GM19455 (cell line): ENCODE results near the gene KCNK5.

Experiments used
- ATAC-seq: cut with Tn5 transposase; IDR thresholded peaks from one replicate; pipeline ENCODE4 v1.9.1; 2021; ENCODE audit not compliant: unreplicated experiment

KCNK5 gene

GRCh38 chr6:39243809-39244208 lies 14.5 kb upstream of the KCNK5 start:
- no peak for ATAC-seq

DNA sequence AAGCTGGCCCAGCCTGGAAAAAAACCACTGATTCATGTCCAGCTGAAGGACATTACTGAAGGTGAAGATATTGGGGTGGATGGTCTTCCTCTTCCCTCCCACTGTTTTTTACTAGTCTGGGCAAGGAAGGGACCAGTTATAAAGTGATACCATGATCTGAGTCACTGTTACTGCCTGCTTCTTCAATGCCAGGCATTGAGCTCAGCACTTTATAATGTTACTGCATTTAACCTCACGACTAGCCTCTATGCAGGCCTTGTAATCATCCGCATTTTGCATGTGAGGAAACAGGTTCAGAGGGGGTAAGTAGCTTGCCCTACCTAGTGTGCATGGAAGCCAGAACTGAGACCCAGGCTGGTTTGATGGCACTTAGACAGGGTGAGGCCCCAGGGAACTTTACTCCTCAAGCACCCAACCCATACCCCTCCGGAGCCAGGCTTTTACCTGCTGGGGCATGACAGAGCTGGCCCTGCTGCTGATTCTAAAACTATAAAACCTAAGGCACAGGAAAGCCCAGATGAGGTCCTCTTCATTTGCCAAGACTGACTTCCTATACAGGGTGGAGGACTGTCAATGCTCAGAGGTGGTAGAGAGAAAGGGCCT lies 11.0 kb upstream of the KCNK5 start:
- no peak for ATAC-seq

DNA sequence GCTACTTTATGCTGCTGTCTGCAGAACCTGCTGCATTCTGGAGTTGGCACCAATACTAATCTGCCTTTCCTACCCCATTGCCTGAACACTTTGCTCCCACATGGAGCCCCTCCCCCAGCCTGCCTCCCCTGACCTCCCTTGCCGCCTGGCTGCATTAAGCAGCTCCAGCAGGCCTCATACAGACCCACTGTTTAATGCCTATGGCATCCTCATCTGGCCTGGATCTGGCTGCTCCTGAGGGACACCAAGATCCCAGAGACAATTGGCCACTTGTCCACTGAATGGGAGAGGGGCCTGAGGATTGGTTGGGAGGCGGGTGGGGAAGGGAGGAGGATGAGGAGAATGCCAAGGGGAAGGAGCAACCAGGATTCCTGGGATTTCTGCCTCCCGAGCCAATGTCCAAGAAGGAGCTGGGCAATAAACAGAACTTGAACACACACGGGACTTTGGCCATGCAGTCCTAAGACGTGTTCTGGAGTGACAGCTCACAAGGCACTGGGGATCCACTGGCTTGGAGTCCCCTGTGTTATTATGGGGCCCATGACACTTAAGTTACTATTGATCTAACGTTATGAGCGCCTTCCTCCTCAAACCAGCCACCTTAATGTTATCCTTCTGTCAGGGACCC lies 10.4 kb upstream of the KCNK5 start:
- no peak for ATAC-seq

- ATAC-seq, result no peak
Measured at GRCh38 chr6:39236742-39237141, 7.5 kb upstream of the KCNK5 start.

GRCh38 chr6:39233333-39233732 lies 4.1 kb upstream of the KCNK5 start:
- ATAC-seq, result no peak

DNA sequence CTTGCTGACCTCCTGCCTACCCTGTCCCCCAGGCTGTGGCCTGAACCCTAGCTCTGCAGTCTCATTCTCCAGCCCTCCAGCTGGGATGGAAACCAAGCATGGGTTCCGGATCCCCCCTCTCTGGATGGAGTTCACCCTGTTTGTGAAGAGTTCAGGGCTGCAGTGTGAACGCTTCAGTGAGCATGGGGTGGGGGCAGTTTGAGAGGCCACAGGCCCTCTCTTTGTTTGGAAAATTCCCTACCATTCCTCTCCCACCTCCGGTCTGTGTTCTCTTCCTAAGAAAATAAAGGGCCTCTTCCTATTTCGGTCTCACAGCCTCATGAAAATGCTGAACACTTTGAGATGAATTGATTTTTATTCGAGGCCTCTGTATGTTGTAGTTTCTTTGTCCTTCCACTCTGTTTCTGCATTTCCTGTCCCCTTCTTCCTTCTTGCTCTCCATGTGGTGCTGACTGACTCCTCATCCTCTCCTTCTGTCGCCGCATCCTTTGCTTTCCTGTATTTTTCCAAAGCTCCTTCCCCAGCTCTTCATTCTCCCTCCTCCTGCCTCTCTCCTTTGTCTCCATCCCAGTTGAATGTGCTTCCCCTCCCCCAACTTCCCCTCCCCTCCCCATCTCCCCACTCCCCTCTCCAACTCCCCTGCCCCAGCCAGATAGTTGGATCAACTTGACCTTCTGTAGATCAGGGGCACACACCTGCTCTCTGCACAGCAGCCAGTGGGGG lies 2.4 kb upstream of the KCNK5 start:
- ATAC-seq, result no peak

- ATAC-seq, result no peak
Measured at GRCh38 chr6:39230654-39231035, 1.4 kb upstream of the KCNK5 start.

DNA sequence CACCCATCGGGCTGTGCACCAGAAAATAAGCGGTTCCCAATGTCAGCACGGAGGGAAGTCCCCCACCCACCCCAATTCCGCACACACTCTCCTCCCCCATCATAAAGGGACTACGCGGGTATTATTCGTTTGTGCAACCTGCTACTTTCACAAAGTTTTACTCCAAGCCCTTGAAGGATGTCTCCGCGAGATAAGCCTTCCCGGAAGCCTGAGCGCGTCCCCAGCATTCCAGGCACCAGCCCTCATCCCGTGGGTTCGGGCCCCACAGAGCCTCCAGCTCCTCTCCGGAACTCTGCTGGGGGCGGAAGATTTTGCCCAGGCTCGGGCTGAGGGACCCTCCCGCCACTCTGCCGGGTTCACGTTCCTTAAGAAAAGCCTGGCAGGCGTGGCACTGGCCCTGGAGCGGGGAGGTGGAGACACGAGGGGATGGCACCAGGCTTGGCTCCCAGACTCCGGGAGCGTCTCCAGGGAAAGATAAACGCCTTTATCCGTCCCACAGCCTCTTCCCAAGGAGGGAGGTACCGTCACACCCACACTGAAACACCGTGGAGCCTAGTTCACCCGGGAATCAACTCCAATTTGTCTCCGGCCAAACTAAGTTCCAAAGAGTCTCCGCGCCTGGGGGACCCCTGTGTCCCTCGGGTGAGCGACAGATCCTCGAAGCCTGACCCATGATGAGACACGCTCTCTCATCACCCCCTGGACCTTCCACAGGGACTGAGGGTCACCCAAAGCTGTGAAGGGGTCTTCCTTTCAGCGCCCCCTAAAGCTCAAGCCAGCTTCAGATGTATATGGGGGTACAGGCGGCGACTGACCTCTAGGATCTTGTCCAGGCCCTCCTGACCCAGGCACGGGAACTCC lies 934 bp downstream of the KCNK5 start:
- ATAC-seq, result no peak

GRCh38 chr6:39227476-39227875 lies 1.8 kb downstream of the KCNK5 start:
- ATAC-seq, result no peak

DNA sequence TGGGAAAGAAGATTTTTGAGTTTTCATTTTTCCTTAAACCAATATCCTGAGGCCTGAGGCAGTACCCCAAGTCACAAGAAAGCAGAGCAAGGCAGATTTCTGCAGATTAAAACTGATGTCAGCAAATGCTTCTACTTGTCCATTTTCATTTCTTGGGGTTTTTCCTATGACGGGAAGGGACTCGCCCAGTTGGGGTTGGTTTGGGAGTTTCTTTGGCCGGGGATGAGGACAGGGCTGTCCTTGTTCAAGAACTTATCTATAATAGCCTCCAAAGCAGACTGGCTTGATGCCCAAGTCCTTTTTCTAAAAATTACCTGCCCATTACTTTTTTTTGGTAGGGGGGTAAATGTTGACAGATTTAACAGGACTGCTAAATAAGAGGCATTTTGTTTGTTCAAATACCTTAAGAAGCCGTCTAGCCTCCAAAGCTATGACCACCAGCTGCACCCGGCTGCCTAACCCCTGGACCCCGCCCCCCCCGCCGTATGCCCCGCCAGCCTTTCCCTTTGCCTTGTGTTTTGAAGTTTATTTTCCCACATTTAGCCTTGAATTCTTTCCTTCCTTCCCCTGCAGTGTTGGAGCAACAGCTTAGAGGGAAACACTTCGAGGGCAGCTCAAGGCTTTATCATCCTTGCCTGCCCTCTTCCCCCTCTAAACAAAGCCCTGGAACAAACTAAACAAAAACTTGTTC lies 2.5 kb downstream of the KCNK5 start:
- no peak for ATAC-seq

DNA sequence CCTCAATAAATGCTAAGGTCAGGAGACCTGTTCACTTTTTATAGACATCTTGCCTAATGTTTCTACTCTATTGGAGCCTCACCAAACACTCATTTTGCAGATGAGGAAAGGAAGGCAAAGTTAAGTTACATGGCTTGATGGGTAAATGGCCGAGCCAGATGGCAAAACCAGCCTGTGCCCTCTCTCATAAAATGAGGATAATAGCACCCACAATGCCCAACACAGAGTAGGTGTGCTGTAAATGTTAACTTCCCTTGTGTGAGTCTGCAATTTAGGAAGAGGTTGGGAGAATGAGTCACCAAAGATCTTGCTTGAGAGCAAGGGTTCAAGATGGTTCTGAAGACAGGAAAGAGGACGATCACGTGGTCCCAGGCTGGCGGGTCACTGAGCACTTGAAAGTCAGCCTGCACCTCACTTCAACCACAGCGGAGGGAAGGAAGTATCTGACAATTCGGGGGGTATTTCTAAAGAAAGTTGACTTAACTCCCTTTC lies 3.3 kb downstream of the KCNK5 start:
- no peak for ATAC-seq

GRCh38 chr6:39225543-39225942 lies 3.7 kb downstream of the KCNK5 start:
- ATAC-seq, result no peak

- ATAC-seq, result no peak
Measured at GRCh38 chr6:39224523-39225182, 4.6 kb downstream of the KCNK5 start.

DNA sequence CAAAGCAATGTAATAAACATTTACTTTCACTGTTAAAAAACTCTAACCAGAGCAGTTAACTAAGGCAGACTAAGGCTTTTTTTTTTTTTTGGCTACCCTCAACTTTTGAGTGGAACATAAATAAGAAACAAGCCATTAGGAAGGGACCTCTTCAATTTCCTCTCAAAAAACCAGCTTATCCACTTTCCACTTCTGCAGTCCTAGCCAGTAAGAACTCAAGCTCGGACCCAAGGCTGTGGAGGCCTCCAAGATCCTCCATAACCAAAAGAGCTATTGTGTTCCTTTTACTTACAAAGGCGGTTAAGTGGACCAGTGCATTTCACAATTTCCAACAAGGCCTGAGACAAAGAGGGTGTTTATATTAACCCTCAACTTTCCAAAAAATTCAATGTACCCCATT lies 5.3 kb downstream of the KCNK5 start:
- no peak for ATAC-seq

DNA sequence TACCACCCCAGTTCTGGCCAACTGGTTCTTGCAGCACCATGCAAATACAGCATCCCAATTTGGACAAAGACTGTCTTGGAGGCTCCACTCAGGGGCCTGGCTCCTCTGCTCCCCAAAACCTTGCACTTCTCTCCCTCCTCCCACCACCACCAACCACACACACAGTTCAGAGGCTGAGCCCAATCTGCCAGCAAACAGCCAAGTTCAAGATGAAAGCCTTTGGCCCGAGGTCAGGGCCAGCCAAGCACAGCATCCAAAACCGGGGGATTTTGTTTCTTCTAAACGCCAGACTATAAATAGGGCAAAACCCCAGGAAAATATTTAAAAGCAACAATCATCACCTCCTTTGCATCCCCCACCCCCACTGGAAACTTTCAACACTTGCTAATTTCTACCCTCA lies 5.7 kb downstream of the KCNK5 start:
- ATAC-seq, result no peak

DNA sequence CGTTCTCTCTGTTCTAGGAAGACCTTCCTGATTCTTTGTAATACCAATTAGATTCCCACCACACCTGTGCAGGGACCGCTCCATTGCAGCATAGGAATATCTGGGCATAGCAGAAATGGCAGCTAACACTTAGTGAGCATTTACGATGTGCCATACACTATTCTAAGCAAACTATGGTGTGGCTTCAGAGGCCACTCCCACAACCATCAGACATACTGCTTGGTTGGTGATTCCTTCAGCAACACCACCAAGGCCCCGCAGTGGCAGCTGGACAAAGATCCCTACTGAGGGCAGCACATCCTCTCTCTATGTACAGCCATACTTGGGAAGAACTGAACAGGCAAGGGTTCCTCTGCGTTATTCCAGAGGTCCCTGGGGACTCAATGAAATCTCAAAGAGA lies 6.2 kb downstream of the KCNK5 start:
- ATAC-seq, result no peak

DNA sequence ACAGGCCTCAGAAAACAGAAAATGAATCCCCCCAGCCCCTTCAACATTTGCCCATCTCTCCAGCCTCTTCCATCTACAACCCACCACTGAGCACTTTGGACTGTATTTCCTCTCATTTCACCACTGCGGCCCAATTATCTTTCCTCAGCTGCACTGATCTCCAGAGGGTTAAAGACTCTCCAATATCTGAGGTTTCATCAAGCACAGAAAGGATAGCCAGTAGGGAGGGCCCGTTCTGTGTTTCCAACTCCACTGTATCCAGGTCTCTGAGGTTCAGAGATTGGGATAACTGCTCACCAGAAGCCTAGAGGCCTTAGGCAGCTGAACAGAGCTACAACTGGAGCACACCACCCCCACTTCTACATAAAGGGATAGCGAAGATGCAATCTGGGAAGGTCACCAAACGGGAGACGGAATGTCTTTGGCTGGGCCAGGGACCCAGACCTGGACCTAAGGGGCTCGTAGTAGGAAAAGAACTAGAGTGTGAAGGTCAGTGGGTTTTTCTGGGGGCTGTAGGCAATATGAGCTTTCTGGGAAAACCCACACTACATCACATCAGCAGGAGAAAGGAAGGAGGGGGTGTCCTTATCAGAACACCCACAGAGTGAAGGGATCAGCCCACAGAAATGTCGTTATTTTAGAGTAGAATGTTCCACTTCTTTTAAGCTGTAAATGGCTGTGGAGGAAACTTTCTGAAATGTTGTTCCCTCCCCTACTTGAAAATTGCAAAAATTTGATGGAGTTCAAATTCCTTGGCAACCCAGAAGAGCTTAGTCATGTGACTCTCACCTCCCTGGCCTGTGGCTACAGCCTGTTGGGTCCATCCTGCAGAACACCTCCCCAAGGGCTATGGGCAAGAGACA lies 7.3 kb downstream of the KCNK5 start:
- ATAC-seq, result no peak

DNA sequence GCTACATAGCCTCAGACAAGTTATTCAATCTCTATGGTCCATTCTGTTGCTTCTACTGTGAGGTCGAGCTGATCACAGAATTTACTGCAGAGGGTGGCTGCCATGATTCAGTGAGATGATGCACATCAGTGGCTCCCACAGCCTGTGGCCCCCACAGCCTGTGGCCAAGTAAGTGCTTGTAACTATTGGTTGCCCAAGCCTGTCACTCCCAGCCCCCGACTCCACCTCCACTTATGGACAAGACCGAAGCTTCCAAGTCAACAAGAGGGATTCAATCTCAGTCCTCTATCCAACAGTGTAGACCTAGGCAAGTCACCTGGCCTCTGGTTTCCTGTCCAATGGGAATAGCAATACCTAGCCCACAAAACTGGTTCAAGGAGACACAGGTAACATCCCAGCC lies 8.2 kb downstream of the KCNK5 start:
- no peak for ATAC-seq

GRCh38 chr6:39218868-39219567 lies 10.3 kb downstream of the KCNK5 start:
- ATAC-seq, result no peak
